GM03348 (cell line): ENCODE results near the gene PLCD3.

ENCODE experiments used
- DNase-seq: peaks from one replicate; pipeline ENCODE4 v3.0.0; 2012; ENCODE audit warnings: low spot score

The PLCD3 gene, protein sequence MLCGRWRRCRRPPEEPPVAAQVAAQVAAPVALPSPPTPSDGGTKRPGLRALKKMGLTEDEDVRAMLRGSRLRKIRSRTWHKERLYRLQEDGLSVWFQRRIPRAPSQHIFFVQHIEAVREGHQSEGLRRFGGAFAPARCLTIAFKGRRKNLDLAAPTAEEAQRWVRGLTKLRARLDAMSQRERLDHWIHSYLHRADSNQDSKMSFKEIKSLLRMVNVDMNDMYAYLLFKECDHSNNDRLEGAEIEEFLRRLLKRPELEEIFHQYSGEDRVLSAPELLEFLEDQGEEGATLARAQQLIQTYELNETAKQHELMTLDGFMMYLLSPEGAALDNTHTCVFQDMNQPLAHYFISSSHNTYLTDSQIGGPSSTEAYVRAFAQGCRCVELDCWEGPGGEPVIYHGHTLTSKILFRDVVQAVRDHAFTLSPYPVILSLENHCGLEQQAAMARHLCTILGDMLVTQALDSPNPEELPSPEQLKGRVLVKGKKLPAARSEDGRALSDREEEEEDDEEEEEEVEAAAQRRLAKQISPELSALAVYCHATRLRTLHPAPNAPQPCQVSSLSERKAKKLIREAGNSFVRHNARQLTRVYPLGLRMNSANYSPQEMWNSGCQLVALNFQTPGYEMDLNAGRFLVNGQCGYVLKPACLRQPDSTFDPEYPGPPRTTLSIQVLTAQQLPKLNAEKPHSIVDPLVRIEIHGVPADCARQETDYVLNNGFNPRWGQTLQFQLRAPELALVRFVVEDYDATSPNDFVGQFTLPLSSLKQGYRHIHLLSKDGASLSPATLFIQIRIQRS

GRCh38 chr17:45132320-45132571 lies at the start of gene PLCD3:
Gene PLCD3 (minus strand): TSS chr17:45132515. CDS start chr17:45132410, 105 bp downstream.
- no peak for DNase-seq

GRCh38 chr17:45177563-45177962 lies 45.2 kb upstream of the PLCD3 start:
- no peak for DNase-seq

- DNase-seq: no peak
These were observed 43.4 kb upstream of the PLCD3 start for GRCh38 chr17:45175759-45176115.

DNA sequence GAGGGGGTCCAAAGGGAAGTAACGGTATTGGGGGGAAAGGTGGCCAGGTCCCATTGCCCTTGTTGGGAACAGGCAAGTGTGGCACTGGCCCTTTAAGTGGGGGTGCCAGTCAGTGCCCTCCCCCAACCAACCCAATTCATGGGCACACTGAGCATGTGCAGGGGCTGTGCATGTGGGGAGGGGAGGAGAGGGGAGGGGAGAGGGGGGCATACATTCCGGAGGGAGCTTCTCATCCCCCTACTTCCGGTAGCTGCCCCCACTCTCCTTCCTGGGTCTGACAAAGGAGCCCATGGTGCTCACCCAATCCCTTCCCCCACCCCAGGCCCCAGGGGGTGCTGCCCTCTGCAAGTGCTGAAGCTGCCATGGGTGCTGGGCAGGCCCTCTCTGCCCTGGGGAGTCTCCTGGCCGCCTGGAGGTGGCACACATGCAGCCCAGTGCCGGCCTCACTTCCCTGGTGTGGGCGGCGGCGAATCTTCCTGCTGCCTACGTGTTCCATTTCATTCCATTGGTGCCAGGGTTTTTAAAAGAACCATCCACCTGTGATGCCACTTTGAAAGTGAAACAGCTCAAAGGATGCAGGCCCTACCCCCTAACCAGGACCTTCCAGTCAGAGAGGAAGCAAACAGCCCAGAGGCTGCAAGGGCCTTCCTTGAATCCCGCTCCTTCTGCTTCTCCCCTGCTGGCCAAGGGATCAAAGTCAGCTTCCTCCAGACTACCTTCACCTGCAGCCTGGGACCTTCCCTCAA lies 40.4 kb upstream of the PLCD3 start:
- peak; percentile 88 for DNase-seq

GRCh38 chr17:45172232-45172540 lies 39.9 kb upstream of the PLCD3 start:
- DNase-seq: no peak

GRCh38 chr17:45171338-45172231 lies 39.3 kb upstream of the PLCD3 start:
- peak; percentile 62 for DNase-seq

DNA sequence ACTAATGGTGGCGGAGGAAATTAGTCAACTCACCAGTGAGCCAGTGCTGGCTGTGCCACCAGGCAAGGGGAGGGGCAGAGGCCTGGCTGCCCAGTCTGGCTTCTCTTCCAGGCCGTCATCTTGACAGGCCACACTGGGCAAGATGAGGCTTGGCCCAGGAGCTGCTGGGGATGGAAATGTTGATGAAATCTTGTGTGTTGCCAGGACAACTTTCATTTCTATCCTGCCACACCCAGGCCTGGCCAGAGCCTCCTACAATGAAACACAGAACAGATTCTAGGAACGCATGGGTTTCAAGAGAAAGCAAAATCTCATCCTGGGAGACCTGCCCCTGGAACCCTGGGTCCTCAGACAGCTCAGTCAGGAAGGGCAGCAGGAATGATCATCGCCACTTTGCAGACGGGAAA lies 38.6 kb upstream of the PLCD3 start:
- peak; percentile 84 for DNase-seq

DNA sequence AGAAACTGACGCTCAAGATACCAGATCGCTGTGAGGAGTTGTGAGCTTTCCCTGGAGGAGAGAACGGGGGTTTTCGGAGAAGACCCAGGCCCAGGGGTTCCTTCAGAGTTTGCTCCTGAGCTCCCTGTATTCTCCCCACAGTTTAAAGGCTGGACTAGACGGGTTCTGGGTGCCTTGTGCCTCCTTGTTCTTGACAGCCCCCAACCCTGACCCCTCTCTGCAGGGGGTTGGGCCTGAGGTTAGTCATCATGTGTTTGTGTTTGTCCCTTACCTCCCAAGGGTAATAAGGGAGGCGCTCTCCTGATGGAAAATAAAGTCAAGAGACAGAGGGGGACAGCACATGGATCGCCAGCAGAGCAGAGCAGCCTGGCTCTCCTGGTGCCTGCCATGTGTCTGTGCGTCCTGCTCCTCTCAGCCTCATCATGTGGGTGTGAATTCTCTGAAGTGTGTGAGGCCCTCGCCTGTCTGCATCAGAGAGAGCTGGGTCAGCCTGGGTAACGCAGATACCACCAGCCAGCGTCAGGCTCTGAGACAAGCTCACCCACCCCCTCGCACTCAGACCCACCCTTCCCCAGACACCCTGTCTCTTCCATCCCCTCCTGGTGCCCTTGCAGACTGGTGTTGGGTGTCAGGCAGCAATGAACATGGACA lies 38.1 kb upstream of the PLCD3 start:
- no peak for DNase-seq

DNA sequence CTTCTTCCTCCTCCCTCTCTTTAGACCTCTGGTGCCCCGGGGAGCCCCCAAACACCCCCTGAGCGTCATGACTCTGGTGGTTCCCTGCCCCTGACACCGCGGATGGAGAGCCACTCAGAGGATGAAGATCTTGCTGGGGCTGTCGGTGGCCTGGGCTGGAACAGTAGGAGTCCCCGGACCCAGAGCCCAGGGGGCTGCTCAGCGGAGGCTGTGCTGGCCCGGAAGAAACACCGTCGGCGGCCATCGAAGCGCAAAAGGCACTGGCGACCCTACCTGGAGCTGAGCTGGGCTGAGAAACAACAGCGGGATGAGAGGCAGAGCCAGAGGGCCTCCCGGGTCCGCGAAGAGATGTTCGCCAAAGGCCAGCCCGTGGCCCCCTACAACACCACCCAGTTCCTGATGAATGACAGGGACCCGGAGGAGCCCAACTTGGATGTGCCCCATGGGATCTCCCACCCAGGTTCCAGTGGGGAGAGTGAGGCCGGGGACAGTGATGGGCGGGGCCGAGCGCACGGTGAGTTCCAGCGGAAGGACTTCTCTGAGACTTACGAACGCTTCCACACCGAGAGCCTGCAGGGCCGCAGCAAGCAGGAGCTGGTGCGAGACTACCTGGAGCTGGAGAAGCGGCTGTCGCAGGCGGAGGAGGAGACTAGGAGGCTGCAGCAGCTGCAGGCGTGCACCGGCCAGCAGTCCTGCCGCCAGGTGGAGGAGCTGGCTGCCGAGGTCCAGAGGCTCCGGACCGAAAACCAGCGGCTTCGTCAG lies 36.9 kb upstream of the PLCD3 start:
- no peak for DNase-seq

DNA sequence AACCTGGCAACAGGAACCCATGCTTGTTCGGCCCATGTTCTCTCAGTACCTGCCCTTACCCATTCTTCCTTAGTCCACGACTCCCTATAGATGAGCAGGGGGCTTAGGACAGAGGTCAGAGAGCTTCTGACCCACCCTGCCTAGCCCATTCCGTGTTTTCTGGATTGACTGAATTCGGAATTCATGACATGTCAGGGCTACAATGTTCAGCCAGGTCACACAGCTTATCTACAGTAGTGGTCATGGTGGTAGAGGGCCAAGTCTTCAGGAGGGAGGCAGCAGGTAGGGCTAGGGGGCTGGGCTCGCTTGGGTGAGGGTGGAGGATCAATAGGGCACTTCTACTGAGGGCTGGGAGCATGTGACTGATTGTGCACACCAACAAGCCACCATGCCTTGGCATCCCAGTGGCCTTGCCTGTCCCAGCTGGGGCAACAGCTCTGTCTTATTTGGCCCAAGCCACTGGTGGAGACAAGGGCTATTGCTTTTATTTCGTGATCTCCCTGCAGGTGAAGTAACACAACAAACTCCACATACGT lies 32.5 kb upstream of the PLCD3 start:
- DNase-seq: no peak

GRCh38 chr17:45162025-45162687 lies 29.8 kb upstream of the PLCD3 start:
- DNase-seq: no peak

- peak; percentile 97 for DNase-seq
These were observed 29.1 kb upstream of the PLCD3 start, which contains the start of gene HEXIM2 for GRCh38 chr17:45161288-45162024. Gene HEXIM2 (plus strand): TSS chr17:45161875. CDS start chr17:45162794, 919 bp downstream.

DNA sequence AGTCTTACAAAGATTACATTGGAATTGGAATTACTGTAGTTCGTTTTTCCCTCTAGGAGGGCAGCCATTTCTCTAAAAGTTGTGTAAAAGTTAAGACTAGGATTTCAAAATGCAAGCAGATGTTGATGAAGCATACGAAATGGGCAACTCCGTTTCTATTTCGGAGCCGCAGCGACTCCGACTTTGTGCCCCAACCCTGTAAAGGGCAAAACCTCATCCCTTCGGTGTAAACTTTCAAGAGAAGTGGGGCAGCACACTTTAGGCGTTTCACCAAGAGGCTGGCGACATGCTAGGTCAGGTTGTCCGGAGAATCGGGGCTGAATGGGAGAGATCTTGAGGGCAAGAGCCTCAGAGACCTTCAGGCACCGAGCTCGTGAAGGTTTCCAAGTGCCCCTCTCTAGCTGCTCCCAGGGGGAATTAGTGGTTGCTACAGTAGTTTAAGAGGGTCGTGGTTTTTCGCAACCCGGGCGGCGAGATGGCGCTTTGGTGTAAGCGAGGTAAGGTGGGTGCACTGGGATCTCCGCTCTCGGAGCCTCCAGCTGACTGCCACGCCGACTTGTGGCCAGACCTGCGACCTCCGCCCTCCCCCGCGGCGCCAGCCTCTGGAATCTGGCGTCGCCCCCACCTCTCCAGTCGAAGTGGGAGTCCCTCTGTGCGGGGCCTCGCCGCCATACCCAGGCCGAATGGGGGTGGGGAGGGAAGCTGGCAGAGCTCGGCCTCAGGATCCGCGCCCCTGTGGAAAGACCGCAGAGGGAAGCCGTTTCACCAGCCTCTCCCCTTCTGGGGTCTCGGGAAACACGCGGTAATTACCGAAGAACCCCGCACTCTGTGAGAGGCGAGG lies 28.4 kb upstream of the PLCD3 start:
- peak; percentile 64 for DNase-seq

GRCh38 chr17:45156242-45156641 lies 23.9 kb upstream of the PLCD3 start:
- DNase-seq: no peak

GRCh38 chr17:45155483-45155882 lies 23.2 kb upstream of the PLCD3 start:
- no peak for DNase-seq

DNA sequence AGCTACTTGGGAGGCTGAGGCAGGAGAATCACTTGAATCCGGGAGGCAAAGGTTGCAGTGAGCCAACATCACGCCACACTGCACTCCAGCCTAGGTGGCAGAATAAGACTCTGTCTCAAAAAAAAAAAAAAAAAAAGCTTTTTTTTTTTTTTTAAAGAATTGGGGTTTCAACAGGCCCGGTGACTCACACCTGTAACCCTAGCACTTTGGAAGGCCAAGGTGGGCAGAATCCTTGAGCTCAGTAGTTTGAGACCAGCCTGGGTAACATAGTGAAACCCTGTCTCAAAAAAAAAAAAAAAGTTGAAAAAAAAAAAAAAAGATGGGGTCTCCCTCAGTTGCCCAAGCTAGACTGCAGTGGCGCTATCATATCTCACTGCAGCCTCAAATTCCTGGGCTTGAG lies 22.7 kb upstream of the PLCD3 start:
- DNase-seq: no peak

- no peak for DNase-seq
These were observed 18.8 kb upstream of the PLCD3 start for GRCh38 chr17:45150911-45151809.
